PFSK-1 (cell line): ENCODE data around the gene JSRP1.

Source experiments
- FOXP2 ChIP-seq: optimal IDR thresholded peaks from 2 replicates; pipeline ENCODE3; 2011; ENCODE audit warnings: borderline replicate concordance, control low read depth, inconsistent platforms; ENCODE audit not compliant: insufficient read depth; ENCODE audit errors: extremely low read length, extremely low read depth
- POLR2AphosphoS5 ChIP-seq: IDR thresholded peaks from 2 replicates; pipeline ENCODE4 v1.6.1; 2012; ENCODE audit warnings: low read depth, mild to moderate bottlenecking, control low read depth, low read length, moderate library complexity
- SIN3A ChIP-seq: IDR thresholded peaks from 2 replicates; pipeline ENCODE4 v1.6.1; 2012; ENCODE audit warnings: mild to moderate bottlenecking, low read length, moderate library complexity, borderline replicate concordance; ENCODE audit not compliant: insufficient read depth
- TAF1 ChIP-seq: IDR thresholded peaks from 2 replicates; pipeline ENCODE4 v1.6.1; 2012; ENCODE audit warnings: low read length, control low read depth, borderline replicate concordance; ENCODE audit not compliant: insufficient read depth
- TF ChIP-seq, protein P1 (sequence below), 2 experiments: IDR thresholded peaks; 2 replicates each; pipeline versions ENCODE4 v1.6.1 to v1.8.0; 2011 to 2012; ENCODE audit warnings: low read depth in 2 of 2, low read length in 2 of 2, control low read depth in 1 of 2, inconsistent platforms in 1 of 2, mild to moderate bottlenecking in 1 of 2, moderate library complexity in 1 of 2; ENCODE audit not compliant: insufficient read depth in 1 of 2

DNA sequence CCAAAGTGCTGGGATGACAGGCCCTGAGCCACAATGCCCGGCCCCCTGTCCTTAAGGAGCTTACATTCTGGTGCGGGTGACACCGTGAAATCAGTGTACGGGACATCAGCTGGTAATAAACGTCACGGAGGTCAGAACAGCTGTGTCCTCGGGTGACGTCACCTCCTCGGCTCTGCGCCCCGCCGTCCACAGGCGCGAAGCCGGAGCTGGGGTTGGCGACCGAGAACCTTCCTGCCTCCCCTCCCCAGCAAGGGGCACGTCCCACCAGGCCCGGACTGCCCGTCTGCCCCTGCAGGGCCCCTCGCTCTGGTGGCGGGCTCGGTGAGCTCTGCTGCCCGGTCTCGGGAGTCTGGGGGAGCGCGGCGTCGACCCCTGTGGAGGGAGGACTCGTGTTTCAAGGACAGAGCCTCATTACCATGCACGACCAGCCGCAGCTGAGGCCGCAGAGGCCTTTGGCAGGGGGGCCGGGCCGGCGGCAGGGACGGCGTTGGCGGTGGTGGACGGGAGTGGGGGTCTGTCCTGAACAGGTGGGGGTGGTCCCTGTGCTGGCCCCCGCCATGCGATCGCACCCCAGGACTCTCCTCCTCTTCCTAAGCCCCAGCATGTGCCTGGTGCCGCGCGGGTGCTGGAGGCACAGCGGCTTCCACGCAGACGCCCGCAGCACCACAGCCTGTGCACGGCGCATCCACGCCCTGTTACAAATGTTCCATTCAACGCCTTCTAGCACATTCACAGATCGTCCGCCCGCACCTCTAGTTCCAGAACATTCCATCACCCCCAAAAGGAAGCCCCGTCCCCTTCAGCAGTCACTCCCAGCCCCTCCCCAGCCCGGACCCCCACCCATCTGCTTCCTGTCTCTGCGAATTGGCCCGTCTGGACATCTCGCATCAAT lies 46.3 kb upstream of the JSRP1 start:
- TF ChIP-seq TAF1 (no peak), POLR2AphosphoS5 (no peak), SIN3A (no peak), FOXP2 (no peak)
- TF ChIP-seq, protein P1, sequence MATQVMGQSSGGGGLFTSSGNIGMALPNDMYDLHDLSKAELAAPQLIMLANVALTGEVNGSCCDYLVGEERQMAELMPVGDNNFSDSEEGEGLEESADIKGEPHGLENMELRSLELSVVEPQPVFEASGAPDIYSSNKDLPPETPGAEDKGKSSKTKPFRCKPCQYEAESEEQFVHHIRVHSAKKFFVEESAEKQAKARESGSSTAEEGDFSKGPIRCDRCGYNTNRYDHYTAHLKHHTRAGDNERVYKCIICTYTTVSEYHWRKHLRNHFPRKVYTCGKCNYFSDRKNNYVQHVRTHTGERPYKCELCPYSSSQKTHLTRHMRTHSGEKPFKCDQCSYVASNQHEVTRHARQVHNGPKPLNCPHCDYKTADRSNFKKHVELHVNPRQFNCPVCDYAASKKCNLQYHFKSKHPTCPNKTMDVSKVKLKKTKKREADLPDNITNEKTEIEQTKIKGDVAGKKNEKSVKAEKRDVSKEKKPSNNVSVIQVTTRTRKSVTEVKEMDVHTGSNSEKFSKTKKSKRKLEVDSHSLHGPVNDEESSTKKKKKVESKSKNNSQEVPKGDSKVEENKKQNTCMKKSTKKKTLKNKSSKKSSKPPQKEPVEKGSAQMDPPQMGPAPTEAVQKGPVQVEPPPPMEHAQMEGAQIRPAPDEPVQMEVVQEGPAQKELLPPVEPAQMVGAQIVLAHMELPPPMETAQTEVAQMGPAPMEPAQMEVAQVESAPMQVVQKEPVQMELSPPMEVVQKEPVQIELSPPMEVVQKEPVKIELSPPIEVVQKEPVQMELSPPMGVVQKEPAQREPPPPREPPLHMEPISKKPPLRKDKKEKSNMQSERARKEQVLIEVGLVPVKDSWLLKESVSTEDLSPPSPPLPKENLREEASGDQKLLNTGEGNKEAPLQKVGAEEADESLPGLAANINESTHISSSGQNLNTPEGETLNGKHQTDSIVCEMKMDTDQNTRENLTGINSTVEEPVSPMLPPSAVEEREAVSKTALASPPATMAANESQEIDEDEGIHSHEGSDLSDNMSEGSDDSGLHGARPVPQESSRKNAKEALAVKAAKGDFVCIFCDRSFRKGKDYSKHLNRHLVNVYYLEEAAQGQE (IDR thresholded peaks at IDR 0.05; ENCODE audit: insufficient read depth in 1 of 2, low read depth in 2 of 2, low read length in 2 of 2): no peak
